NCI-H510A treated with DMSO at 0.1 percent for 48 hours (cell line): Measurements from ENCODE around the gene ZNF425.
"Not testable (repeated sequence)": the region's sequence is repeated elsewhere in the genome, so short reads cannot be mapped to it uniquely, and the experiment has no call there.

Experiments used
- DNase-seq: peaks from one replicate; lab custom pipeline; 2025; lab: John Stamatoyannopoulos, UW

ZNF425 gene

DNA sequence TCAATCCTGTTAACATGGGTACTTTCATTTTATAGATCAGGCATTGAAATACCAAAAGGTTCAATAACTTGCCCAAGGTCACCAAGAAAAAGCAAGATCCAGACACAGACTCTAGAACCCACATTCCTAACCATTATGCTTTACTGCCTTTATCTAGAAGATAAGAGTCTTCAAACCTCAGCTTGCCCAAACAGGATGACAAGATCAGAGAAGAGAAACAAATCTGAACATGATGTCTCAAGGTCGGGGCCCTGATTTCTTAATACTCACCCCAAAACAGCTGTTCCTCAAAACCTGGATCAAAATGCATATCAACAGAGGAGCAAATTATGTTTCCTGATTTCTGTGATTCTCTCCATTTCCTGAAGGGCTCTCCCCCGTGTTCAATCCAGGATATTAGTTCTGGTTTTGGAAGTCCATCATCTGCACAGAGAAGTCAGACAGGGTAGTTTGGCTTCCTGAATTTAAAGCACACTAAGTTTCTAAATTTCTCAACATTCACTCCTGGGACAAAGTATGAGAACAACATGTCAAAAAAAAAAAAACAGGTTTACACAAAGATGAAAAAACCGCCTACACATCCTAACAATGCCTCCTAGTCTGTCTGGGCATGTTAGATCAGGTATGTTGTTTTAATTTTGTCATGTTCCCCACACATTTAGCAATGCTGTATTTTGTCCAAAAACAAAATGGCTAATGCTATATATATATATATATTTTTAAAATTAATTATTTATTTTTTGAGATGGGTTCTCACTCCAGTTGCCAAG, 51.8 kb downstream of the ZNF425 start:
- DNase-seq, result no peak

DNA sequence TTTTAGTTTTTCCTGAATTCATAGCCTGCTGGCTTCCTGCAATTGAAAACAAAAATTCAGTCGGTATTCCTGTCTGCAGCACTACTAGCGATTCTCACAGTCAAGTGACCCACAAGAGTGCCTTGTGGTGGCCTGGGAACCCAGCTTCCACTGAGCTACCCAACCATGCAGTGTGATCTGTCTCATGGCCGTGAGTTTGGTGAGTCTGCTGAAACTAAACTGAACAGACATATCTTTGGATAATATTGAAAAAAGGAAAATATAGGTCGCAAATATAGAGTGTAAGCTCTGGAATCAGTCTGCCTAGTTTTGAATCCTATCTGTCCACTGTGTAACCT, 53.7 kb downstream of the ZNF425 start:
- no peak for DNase-seq

DNA sequence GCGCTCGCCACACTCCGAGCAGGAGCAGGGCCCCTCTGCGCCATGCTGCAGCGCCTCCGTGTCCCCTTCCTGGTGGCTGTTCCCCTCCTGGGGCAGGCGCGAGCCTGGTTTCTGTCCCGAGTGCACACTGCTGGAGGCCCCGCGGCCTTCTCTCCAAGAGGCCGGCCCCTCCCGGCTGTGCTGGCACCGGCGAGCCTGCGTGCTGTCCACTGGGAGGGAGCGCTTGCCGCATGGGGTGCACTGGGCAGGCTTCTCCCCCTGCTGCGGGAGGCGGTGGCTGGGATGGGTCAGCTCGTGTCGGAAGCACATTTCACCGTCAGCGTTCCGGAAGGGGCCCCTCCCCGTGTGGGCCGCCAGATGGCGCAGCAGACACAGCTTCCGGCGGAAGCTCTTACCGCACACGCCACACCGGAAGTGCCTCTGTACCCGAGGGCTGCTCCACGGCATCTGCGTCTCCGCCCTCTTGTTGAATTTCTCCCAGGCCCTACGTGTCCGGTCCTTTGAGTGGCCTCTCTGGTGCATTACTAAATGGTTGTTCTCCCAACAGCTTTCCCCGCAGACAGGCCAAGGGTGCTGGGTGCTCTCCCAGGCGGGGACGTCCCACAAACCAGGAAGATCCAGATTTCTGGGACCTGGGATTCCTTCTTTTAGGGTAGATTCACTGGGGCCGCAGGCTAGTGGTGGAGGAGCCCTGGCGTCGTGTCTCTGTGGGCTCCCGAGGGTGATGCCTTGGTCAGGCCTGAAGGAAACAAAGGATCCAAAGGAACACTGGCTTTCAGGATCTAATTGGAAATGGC, 54.3 kb downstream of the ZNF425 start:
- no peak for DNase-seq

DNA sequence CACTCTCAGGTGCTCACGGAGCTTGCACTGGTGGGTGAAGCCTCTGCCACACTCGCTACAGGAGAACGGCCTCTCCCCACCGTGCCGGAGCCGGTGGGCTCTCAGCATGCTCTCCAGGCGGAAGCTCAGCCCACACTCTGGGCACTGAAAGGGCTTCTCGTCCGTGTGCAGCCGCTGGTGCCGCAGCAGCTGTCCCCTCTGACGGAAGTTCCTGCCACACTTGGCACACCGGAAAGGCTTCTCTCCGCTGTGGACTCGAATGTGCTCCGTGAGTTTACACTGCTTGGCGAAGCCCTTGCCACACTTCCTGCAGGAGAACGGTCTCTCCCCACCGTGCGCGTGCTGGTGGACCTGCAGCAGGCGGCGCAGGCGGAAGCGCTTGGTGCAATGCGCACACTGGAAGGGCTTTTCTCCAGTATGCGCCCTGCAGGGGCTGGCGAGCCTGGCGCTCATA, 54.9 kb downstream of the ZNF425 start:
- no peak for DNase-seq

DNA sequence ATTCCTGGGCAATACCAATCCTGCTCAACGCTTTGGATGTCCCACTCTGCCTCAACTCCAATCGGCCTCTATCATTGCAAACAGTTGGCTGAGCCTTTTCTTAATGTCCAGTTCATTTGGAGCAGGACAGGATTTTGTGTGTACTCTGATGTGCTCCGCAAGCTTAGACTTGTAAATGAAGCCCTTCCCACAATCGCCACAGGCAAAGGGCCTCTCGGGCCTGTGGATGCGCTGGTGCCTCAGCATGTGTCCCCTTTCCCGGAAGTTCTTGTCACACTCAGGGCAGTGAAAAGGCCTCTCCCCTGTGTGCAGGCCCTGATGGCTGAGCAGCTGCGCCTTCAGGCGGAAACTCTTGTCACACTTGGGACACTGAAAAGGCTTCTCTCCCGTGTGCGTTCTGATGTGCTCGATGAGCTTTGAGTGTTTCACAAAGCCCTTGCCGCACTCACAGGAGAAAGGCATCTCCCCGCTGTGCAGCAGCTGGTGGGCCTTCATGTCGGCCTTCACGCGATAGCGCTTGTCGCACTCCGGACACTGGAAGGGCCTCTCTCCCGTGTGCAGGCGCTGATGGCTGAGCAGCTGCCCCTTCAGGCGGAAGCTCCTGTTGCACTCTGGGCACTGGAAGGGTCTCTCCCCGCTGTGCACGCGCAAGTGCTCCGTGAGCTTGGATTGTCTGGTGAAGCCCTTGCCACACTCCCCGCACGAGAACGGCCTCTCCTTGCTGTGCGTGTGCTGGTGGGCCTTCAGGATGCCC, 55.6 kb downstream of the ZNF425 start:
- no peak for DNase-seq

GRCh38 chr7:149067869-149068268, 58.3 kb downstream of the ZNF425 start:
- DNase-seq, result no peak

DNA sequence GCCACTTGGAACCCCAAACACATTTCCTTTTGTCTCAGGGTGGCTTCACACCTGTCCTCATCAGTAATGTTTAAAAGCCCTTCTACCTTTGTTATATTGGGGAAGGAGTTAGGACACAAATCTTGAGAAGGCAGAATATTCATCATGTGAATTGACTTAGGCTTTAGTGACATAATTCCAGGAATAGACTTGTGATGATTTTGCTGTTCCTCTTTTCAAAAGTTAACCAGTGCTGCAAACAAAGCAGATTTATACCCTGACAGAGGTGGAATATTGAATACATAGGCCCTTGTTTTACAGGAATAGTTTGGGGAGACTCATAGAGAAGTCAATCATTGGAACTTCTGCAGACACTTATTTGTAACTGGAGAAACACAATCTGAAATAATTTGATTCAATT, 62.6 kb downstream of the ZNF425 start:
- DNase-seq, result no peak

GRCh38 chr7:149062217-149062899, 63.8 kb downstream of the ZNF425 start:
- DNase-seq, result not testable (repeated sequence)

DNA sequence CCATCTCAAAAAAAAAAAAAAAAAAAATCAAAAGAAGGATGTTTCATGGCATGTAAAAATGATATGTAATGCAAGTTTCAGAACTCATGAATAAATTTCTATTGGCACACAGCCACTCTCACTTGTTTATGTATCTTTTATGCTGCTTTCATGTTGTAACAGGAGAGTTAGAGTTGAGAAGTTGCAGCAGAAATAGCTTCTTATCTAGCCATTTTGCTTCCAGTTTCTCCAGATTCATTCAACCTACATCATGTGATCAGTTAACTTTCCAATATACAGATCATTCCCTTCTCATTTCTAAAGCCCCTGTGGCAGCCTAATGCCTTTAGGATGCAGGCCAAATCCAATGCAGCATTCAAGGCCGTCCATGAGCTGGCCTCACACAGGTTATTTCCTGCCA, 66.0 kb downstream of the ZNF425 start:
- no peak for DNase-seq

GRCh38 chr7:149053885-149054284, 72.2 kb downstream of the ZNF425 start:
- no peak for DNase-seq

DNA sequence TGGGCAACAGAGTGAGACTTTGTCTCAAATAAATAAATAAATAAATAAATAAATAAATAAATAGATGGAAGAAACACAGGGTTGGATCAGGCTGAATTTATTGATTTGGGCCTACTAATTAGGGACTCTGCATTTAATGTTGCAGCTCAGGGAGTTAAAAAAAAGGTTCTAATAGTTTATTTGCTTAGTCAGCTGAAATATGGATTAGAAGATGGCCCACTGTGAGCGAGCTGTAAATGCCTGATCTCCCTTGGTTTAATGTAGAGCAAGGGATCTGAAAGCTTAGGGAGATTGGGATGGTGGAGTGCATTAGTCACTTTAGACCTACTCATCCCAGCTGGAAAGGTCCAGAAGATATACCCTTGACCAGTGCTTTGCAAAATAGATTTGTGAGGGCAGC, 72.7 kb downstream of the ZNF425 start:
- no peak for DNase-seq
